ENCODE data around the gene CNDP2. TPM values are rescaled to one million over a fixed set of nuclear protein-coding genes. Genes with fewer than 3 reads are reported as not detected.

CNDP2 gene
- total RNA-seq, 1 donor from 2014 or later: 198 TPM

- H3K36me3 Mint-ChIP-seq: no peaks in the 10 kb centered on the region
These were observed 553 bp downstream of the CNDP2 start for GRCh38 chr18:74496508-74497323.

GRCh38 chr18:74497324-74497676 is 1.1 kb downstream of the CNDP2 start:
- Mint-ChIP-seq H3K36me3 (no peaks in the 10 kb centered on the region), H3K4me1 (peaks cover 51% of the 10 kb centered on the region), H3K27ac (peak overlapping the region; percentile 78), H3K4me3 (peak overlapping the region; percentile 94), H3K9me3 (no peaks in the 10 kb centered on the region), H3K27me3 (ENCODE audit: low read depth) (no peaks in the 10 kb centered on the region)
- no peak for DNase-seq (ENCODE audit: low spot score in 2 of 2, unreplicated experiment in 2 of 2)
- no peak for TF ChIP-seq CTCF (IDR thresholded peaks at IDR 0.05; ENCODE audit: unreplicated experiment)

More at GRCh38 chr18:74496508-74497323, 553 bp downstream of the CNDP2 start:
- H3K9me3 Mint-ChIP-seq: no peaks in the 10 kb centered on the region
- peak overlapping the region; percentile 96 for H3K27ac Mint-ChIP-seq
- H3K4me1 Mint-ChIP-seq: peaks cover 46% of the 10 kb centered on the region
- peak overlapping the region; percentile 94 for H3K4me3 Mint-ChIP-seq
- TF ChIP-seq CTCF (IDR thresholded peaks at IDR 0.05; ENCODE audit: unreplicated experiment): no peak
- DNase-seq (ENCODE audit: low spot score in 2 of 2, unreplicated experiment in 2 of 2): no peak
- peaks cover 2% of the 10 kb centered on the region for H3K27me3 Mint-ChIP-seq (ENCODE audit: low read depth)

GRCh38 chr18:74497778-74498177 is 1.6 kb downstream of the CNDP2 start:
- no peak for DNase-seq (ENCODE audit: low spot score in 2 of 2, unreplicated experiment in 2 of 2)
- Mint-ChIP-seq H3K9me3 (no peaks in the 10 kb centered on the region), H3K27ac (peak overlapping the region; percentile 78), H3K4me1 (peaks cover 55% of the 10 kb centered on the region), H3K27me3 (ENCODE audit: low read depth) (no peaks in the 10 kb centered on the region), H3K4me3 (peak overlapping the region; percentile 94), H3K36me3 (no peaks in the 10 kb centered on the region)
- no peak for TF ChIP-seq CTCF (IDR thresholded peaks at IDR 0.05; ENCODE audit: unreplicated experiment)

GRCh38 chr18:74498712-74499627 is 2.8 kb downstream of the CNDP2 start:
- no peak for TF ChIP-seq CTCF (IDR thresholded peaks at IDR 0.05; ENCODE audit: unreplicated experiment)
- DNase-seq (ENCODE audit: low spot score in 2 of 2, unreplicated experiment in 2 of 2): no peak
- no peaks in the 10 kb centered on the region for H3K27me3 Mint-ChIP-seq (ENCODE audit: low read depth)
- peak overlapping the region; percentile 97 for H3K27ac Mint-ChIP-seq
- H3K36me3 Mint-ChIP-seq: peaks cover 7% of the 10 kb centered on the region
- H3K4me1 Mint-ChIP-seq: peaks cover 60% of the 10 kb centered on the region
- peak overlapping the region; percentile 68 for H3K4me3 Mint-ChIP-seq
- H3K9me3 Mint-ChIP-seq: no peaks in the 10 kb centered on the region

- H3K4me3 Mint-ChIP-seq: peak overlapping the region; percentile 68
- no peak for TF ChIP-seq CTCF (IDR thresholded peaks at IDR 0.05; ENCODE audit: unreplicated experiment)
- H3K9me3 Mint-ChIP-seq: no peaks in the 10 kb centered on the region
- DNase-seq (ENCODE audit: low spot score in 2 of 2, unreplicated experiment in 2 of 2): no peak
- H3K36me3 Mint-ChIP-seq: peaks cover 10% of the 10 kb centered on the region
- H3K27me3 Mint-ChIP-seq (ENCODE audit: low read depth): no peaks in the 10 kb centered on the region
- H3K27ac Mint-ChIP-seq: peak overlapping the region; percentile 97
- peaks cover 60% of the 10 kb centered on the region for H3K4me1 Mint-ChIP-seq
These were observed 3.5 kb downstream of the CNDP2 start for GRCh38 chr18:74499633-74500032.

All from mesothelial cell of epicardium (in vitro differentiated cells).